Measurements from ENCODE around the gene RBM5.
A peak's percentile ranks its signal among the peaks of the same experiment; 100 is the strongest.

RBM5 gene

DNA sequence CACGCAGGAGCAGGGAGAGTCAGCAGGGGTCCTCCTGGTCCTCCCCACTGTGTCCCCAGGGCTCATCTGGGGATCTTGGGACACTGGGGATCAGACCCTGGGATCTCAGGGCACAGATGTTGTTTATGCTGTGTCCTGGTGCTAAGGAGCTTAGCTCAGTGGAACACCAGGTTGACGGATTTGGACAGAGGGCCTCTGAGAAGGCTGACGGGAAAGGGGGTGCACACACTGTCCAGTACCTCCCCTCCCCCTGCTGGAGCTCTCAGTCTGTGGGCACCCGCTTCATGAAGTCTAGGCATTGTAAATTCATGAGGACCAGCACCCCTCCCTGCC is 44.5 kb downstream of the RBM5 start:
- Histone ChIP-seq H3K4me3 (ENCODE audit: low read length) (no peak overlapping the region), H3K9me3 (ENCODE audit: insufficient read depth, low read depth, low read length) (no peaks in the 10 kb centered on the region), H3K9ac (ENCODE audit: low read depth, low read length) (no peak overlapping the region), H3K27ac (ENCODE audit: low read length) (no peak overlapping the region), H3K4me1 (ENCODE audit: insufficient read depth, low read length) (peaks cover 7% of the 10 kb centered on the region; the same call in 1 of the 2 replicates), H3K36me3 (ENCODE audit: insufficient read depth, low read depth, low read length) (no peaks in the 10 kb centered on the region), H3K27me3 (ENCODE audit: insufficient read depth, low read length) (no peaks in the 10 kb centered on the region)

GRCh38 chr3:50134367-50134766 is 45.6 kb downstream of the RBM5 start:
- H3K9ac ChIP-seq (ENCODE audit: low read depth, low read length): no peak overlapping the region
- H3K27me3 ChIP-seq (ENCODE audit: insufficient read depth, low read length): no peaks in the 10 kb centered on the region
- H3K27ac ChIP-seq (ENCODE audit: low read length): no peak overlapping the region
- H3K4me1 ChIP-seq (ENCODE audit: insufficient read depth, low read length): peaks cover 18% of the 10 kb centered on the region; the same call in 1 of the 2 replicates
- H3K36me3 ChIP-seq (ENCODE audit: insufficient read depth, low read depth, low read length): no peaks in the 10 kb centered on the region
- H3K9me3 ChIP-seq (ENCODE audit: insufficient read depth, low read depth, low read length): no peaks in the 10 kb centered on the region
- H3K4me3 ChIP-seq (ENCODE audit: low read length): no peak overlapping the region

GRCh38 chr3:50135964-50136363 is 47.2 kb downstream of the RBM5 start:
- no peak overlapping the region for H3K4me3 ChIP-seq (ENCODE audit: low read length)
- H3K36me3 ChIP-seq (ENCODE audit: insufficient read depth, low read depth, low read length): no peaks in the 10 kb centered on the region
- H3K27me3 ChIP-seq (ENCODE audit: insufficient read depth, low read length): no peaks in the 10 kb centered on the region
- H3K4me1 ChIP-seq (ENCODE audit: insufficient read depth, low read length): peaks cover 23% of the 10 kb centered on the region; the same call in 1 of the 2 replicates
- no peak overlapping the region for H3K9ac ChIP-seq (ENCODE audit: low read depth, low read length)
- H3K27ac ChIP-seq (ENCODE audit: low read length): no peak overlapping the region
- no peaks in the 10 kb centered on the region for H3K9me3 ChIP-seq (ENCODE audit: insufficient read depth, low read depth, low read length)

GRCh38 chr3:50136714-50137405 is 48.1 kb downstream of the RBM5 start:
- Histone ChIP-seq H3K4me3 (ENCODE audit: low read length) (no peak overlapping the region), H3K4me1 (ENCODE audit: insufficient read depth, low read length) (peaks cover 23% of the 10 kb centered on the region; the same call in 1 of the 2 replicates), H3K36me3 (ENCODE audit: insufficient read depth, low read depth, low read length) (no peaks in the 10 kb centered on the region), H3K27ac (ENCODE audit: low read length) (no peak overlapping the region), H3K27me3 (ENCODE audit: insufficient read depth, low read length) (no peaks in the 10 kb centered on the region), H3K9me3 (ENCODE audit: insufficient read depth, low read depth, low read length) (no peaks in the 10 kb centered on the region), H3K9ac (ENCODE audit: low read depth, low read length) (no peak overlapping the region)

DNA sequence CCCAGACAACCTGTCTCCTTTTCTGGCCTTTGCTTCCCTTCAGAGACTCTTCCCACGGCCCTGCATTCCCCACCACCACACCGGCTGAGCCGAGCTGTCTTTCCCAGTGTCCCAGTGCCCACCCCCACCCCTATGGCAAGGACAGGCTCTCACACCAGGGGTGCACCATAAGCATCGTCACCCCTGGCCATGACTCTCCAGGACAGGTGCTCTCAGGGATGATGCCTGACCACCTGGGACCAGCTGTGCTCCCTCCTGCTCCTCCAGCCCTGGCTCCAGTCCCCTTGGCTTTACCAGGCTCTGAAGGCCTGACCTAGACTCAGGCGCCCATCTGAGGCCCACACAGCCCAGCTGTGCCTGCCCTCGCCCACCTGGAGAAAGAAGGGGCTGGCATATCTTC is 48.8 kb downstream of the RBM5 start:
- H3K36me3 ChIP-seq (ENCODE audit: insufficient read depth, low read depth, low read length): no peaks in the 10 kb centered on the region
- H3K4me3 ChIP-seq (ENCODE audit: low read length): no peak overlapping the region
- peak overlapping the region; percentile 62; the same call in 1 of the 2 replicates for H3K9ac ChIP-seq (ENCODE audit: low read depth, low read length)
- H3K9me3 ChIP-seq (ENCODE audit: insufficient read depth, low read depth, low read length): no peaks in the 10 kb centered on the region
- no peak overlapping the region for H3K27ac ChIP-seq (ENCODE audit: low read length)
- peaks cover 23% of the 10 kb centered on the region; the same call in 1 of the 2 replicates for H3K4me1 ChIP-seq (ENCODE audit: insufficient read depth, low read length)
- H3K27me3 ChIP-seq (ENCODE audit: insufficient read depth, low read length): no peaks in the 10 kb centered on the region

DNA sequence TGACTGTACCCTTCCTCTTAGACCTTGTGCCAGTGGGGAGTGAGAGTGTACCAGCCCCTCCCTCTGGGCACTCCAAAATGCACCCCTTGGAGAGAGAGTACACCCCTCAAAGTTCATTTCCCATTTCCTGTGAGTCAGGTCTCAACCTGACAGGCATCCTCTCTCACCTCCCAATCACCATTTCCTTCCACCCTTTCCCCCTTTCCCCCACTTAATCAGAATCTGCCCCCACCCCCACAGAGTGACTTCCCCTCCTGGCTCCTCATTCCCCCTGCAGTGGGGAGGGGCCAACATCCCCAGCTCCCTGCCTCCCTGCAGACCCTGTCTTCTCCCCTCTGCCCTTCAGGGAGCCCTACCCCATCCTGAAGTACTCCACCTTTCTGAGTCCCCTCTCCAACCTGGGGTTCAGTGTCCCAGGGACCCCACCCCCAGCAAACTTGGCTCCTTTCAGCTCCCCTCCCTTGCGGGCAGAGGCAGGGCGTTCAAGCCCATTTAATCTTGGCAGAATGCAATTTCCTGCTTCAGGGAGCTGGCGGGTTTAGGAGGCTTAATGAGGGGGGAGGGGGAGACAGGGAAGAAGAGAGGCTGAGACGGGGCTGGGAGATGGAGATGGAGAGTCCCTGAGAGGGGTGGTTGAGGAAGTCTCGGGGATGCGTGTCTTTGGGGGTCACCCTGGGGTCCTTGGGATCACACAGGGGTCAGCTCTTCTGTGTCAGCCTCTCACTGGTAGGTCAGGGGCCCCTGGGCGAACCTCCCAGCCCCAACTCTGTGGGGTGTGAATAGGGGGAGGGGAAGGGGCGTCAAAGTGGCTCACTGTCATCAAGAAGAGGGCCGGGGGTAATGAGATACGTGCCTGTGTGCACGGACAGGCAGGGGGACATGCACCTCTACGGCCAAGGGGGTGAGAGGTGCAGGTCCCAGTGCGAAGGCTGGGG is 49.8 kb downstream of the RBM5 start:
- peak overlapping the region; percentile 55 for H3K27ac ChIP-seq (ENCODE audit: low read length)
- peak overlapping the region; percentile 40; the same call in 1 of the 2 replicates for H3K4me3 ChIP-seq (ENCODE audit: low read length)
- H3K9ac ChIP-seq (ENCODE audit: low read depth, low read length): peak overlapping the region; percentile 62; the same call in 1 of the 2 replicates

GRCh38 chr3:50139308-50139707 is 50.6 kb downstream of the RBM5 start:
- H3K4me3 ChIP-seq (ENCODE audit: low read length): peak overlapping the region; percentile 40; the same call in 1 of the 2 replicates
- peak overlapping the region; percentile 55 for H3K27ac ChIP-seq (ENCODE audit: low read length)
- no peaks in the 10 kb centered on the region for H3K9me3 ChIP-seq (ENCODE audit: insufficient read depth, low read depth, low read length)
- peaks cover 23% of the 10 kb centered on the region; the same call in 1 of the 2 replicates for H3K4me1 ChIP-seq (ENCODE audit: insufficient read depth, low read length)
- H3K36me3 ChIP-seq (ENCODE audit: insufficient read depth, low read depth, low read length): no peaks in the 10 kb centered on the region
- no peaks in the 10 kb centered on the region for H3K27me3 ChIP-seq (ENCODE audit: insufficient read depth, low read length)
- peak overlapping the region; percentile 62; the same call in 1 of the 2 replicates for H3K9ac ChIP-seq (ENCODE audit: low read depth, low read length)

More for the DNA sequence above, 49.8 kb downstream of the RBM5 start:
- no peaks in the 10 kb centered on the region for H3K27me3 ChIP-seq (ENCODE audit: insufficient read depth, low read length)
- peaks cover 23% of the 10 kb centered on the region; the same call in 1 of the 2 replicates for H3K4me1 ChIP-seq (ENCODE audit: insufficient read depth, low read length)
- no peaks in the 10 kb centered on the region for H3K36me3 ChIP-seq (ENCODE audit: insufficient read depth, low read depth, low read length)
- H3K9me3 ChIP-seq (ENCODE audit: insufficient read depth, low read depth, low read length): no peaks in the 10 kb centered on the region

DNA sequence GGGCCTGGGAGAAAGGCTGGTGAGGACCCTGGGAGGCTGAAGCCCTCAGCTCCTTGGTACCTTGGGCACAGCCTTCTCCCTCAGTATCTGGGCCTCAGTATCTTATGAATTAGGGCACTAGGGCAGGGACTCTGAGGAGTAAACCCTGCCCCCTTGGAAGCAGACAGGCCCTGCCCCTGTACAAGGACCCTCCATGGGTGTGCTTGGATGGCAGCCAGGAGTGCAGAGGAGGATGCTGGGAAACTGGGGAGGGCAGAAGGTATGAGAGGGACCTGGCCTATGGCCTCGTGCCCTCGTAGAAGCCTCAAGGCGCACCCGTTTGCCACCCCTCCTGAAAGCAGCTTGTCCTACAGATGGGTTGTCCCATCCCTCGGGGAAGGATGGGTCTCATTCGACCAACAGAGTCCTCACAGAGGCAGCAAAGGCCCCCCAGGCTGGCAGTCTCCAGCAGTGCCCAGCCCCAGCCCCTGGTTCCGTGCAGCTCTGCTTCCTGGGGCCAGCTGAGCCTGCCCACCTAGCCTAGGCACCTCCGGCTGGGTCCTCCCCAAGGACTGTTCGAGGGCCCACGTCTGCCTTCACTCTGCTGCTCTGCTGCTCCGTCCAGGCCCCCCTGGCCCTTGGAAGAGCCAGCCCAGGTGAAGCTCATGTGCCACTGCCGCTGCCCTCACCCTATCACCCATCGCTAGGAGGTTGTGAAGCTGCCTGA is 51.2 kb downstream of the RBM5 start:
- peak overlapping the region; percentile 62; the same call in 1 of the 2 replicates for H3K9ac ChIP-seq (ENCODE audit: low read depth, low read length)
- H3K27me3 ChIP-seq (ENCODE audit: insufficient read depth, low read length): no peaks in the 10 kb centered on the region
- H3K36me3 ChIP-seq (ENCODE audit: insufficient read depth, low read depth, low read length): no peaks in the 10 kb centered on the region
- no peaks in the 10 kb centered on the region for H3K9me3 ChIP-seq (ENCODE audit: insufficient read depth, low read depth, low read length)
- peak overlapping the region; percentile 40; the same call in 1 of the 2 replicates for H3K4me3 ChIP-seq (ENCODE audit: low read length)
- H3K4me1 ChIP-seq (ENCODE audit: insufficient read depth, low read length): peaks cover 23% of the 10 kb centered on the region; the same call in 1 of the 2 replicates
- peak overlapping the region; percentile 55 for H3K27ac ChIP-seq (ENCODE audit: low read length)

DNA sequence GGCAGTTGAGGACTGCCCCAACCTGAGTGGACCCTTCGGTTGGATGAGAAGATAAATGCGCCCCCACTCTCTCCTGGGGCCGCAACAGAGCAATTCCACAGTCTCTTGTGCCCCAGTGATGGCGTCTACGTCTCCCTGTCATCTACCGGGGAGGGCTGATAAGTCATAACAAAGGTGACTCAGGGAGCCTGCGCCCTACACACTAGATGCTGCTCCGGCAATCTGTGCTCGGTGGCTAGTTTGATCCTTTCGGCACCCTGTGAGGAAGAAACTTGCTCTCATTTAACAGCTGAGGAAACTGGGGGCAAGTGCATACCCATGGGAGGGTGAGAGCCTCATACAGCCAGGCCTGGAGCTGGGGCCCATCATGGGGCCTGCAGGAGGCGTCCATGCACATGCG is 52.3 kb downstream of the RBM5 start:
- H3K36me3 ChIP-seq (ENCODE audit: insufficient read depth, low read depth, low read length): no peaks in the 10 kb centered on the region
- no peak overlapping the region for H3K4me3 ChIP-seq (ENCODE audit: low read length)
- no peaks in the 10 kb centered on the region for H3K9me3 ChIP-seq (ENCODE audit: insufficient read depth, low read depth, low read length)
- H3K4me1 ChIP-seq (ENCODE audit: insufficient read depth, low read length): peaks cover 23% of the 10 kb centered on the region; the same call in 1 of the 2 replicates
- no peak overlapping the region for H3K9ac ChIP-seq (ENCODE audit: low read depth, low read length)
- no peaks in the 10 kb centered on the region for H3K27me3 ChIP-seq (ENCODE audit: insufficient read depth, low read length)
- no peak overlapping the region for H3K27ac ChIP-seq (ENCODE audit: low read length)

GRCh38 chr3:50146316-50146901 is 57.7 kb downstream of the RBM5 start:
- Histone ChIP-seq H3K36me3 (ENCODE audit: insufficient read depth, low read depth, low read length) (no peaks in the 10 kb centered on the region), H3K27me3 (ENCODE audit: insufficient read depth, low read length) (no peaks in the 10 kb centered on the region), H3K4me1 (ENCODE audit: insufficient read depth, low read length) (peaks cover 8% of the 10 kb centered on the region; the same call in 1 of the 2 replicates), H3K9me3 (ENCODE audit: insufficient read depth, low read depth, low read length) (no peaks in the 10 kb centered on the region), H3K9ac (ENCODE audit: low read depth, low read length) (no peak overlapping the region), H3K27ac (ENCODE audit: low read length) (no peak overlapping the region), H3K4me3 (ENCODE audit: low read length) (no peak overlapping the region)

- Histone ChIP-seq H3K4me1 (ENCODE audit: insufficient read depth, low read length) (peaks cover 9% of the 10 kb centered on the region; the same call in 1 of the 2 replicates), H3K9me3 (ENCODE audit: insufficient read depth, low read depth, low read length) (no peaks in the 10 kb centered on the region), H3K27ac (ENCODE audit: low read length) (no peak overlapping the region), H3K36me3 (ENCODE audit: insufficient read depth, low read depth, low read length) (no peaks in the 10 kb centered on the region), H3K9ac (ENCODE audit: low read depth, low read length) (no peak overlapping the region), H3K27me3 (ENCODE audit: insufficient read depth, low read length) (no peaks in the 10 kb centered on the region), H3K4me3 (ENCODE audit: low read length) (no peak overlapping the region)
These were observed 58.3 kb downstream of the RBM5 start for GRCh38 chr3:50147016-50147415.
